Fibroblast of lung (primary cell): ENCODE data around the gene ST6GALNAC3. TPM values are rescaled to one million over a fixed set of nuclear protein-coding genes. Genes with fewer than 3 reads are reported as not detected.

Experiments
- DNase-seq, 2 donors: peaks; one replicate each; pipeline versions ENCODE4 v3.0.0 to v3.0.0-alpha.2; 2010; ENCODE audit warnings: low read depth in 2 of 2
- H2AFZ ChIP-seq: 2 replicates; pipeline ENCODE4 v1.5.1; 2012; ENCODE audit warnings: low read length, control low read depth, inconsistent platforms
- H3K27ac ChIP-seq: 2 replicates; pipeline ENCODE4 v1.5.1; 2011; ENCODE audit warnings: low read length, control low read depth; ENCODE audit not compliant: insufficient read depth
- H3K27me3 ChIP-seq: 2 replicates; pipeline ENCODE4 v1.5.1; 2011; ENCODE audit warnings: mild to moderate bottlenecking, low read length; ENCODE audit not compliant: control insufficient read depth, insufficient read depth
- H3K36me3 ChIP-seq: 2 replicates; pipeline ENCODE4 v1.5.1; 2011; ENCODE audit warnings: low read length; ENCODE audit not compliant: control insufficient read depth, insufficient read depth
- H3K4me1 ChIP-seq: 2 replicates; pipeline ENCODE4 v1.5.1; 2011; ENCODE audit warnings: low read length; ENCODE audit not compliant: control insufficient read depth, insufficient read depth; ENCODE audit errors: extremely low read depth
- H3K4me2 ChIP-seq: 2 replicates; pipeline ENCODE4 v1.5.1; 2011; ENCODE audit warnings: low read length, control low read depth; ENCODE audit not compliant: insufficient read depth; ENCODE audit errors: extremely low read depth
- H3K4me3 ChIP-seq, 4 experiments: fragments of 200-600 bp in 1 of 4; sonication (generic) in 1 of 4; replicated peaks in 1 of 4; 2 replicates each; pipeline ENCODE4 v1.5.1; 2011 to 2016; ENCODE audit warnings: low read length in 4 of 4, low read depth in 3 of 4, mild to moderate bottlenecking in 3 of 4, control low read depth in 2 of 4, inconsistent platforms in 1 of 4, mixed read lengths in 1 of 4; ENCODE audit not compliant: insufficient read depth in 1 of 4; ENCODE audit errors: control extremely low read depth in 1 of 4
- H3K79me2 ChIP-seq: 2 replicates; pipeline ENCODE4 v1.5.1; 2012; ENCODE audit warnings: mild to moderate bottlenecking, low read length, inconsistent platforms; ENCODE audit not compliant: control insufficient read depth, insufficient read depth
- H3K9ac ChIP-seq: 2 replicates; pipeline ENCODE4 v1.5.1; 2011; ENCODE audit warnings: mild to moderate bottlenecking, low read length, control low read depth; ENCODE audit not compliant: insufficient read depth
- H3K9me3 ChIP-seq: 2 replicates; pipeline ENCODE4 v1.5.1; 2012; ENCODE audit warnings: low read depth, low read length; ENCODE audit not compliant: control insufficient read depth, insufficient read depth
- H4K20me1 ChIP-seq: 2 replicates; pipeline ENCODE4 v1.5.1; 2011; ENCODE audit warnings: low read length; ENCODE audit not compliant: control insufficient read depth, insufficient read depth; ENCODE audit errors: extremely low read depth
- CTCF ChIP-seq, 2 donors: IDR thresholded peaks in 1 of 2; conservative IDR thresholded peaks in 1 of 2; 1 replicate in 1 of 2; 2 replicates in 1 of 2; pipeline ENCODE4 v1.5.1; 2011 to 2012; ENCODE audit warnings: low read length in 2 of 2, control low read depth in 1 of 2, inconsistent platforms in 1 of 2, low read depth in 1 of 2, mild to moderate bottlenecking in 1 of 2
- EZH2 ChIP-seq: IDR thresholded peaks from 2 replicates; pipeline ENCODE4 v1.5.1; 2012; ENCODE audit warnings: low read length, control low read depth, mild to moderate bottlenecking; ENCODE audit errors: missing control alignments
- polyA plus RNA-seq, 2 donors: library from polyadenylated mRNA; depleted of rRNA in 1 of 2; stranded (reverse) in 1 of 2; unstranded in 1 of 2; fragments of >200 nt; gene quantifications; 2 replicates each; pipeline ENCODE4 v1.2.1, GENCODE V29; 2011 to 2012; ENCODE audit warnings: missing spikeins in 1 of 2
- total RNA-seq: library from RNA; depleted of rRNA; stranded (reverse); fragments of >200 nt; gene quantifications from 2 replicates; pipeline ENCODE4 v1.2.1, GENCODE V29; 2014

Gene ST6GALNAC3
- total and polyA plus RNA-seq, 2 donors (not counting 1 experiment from before 2014, with no cell fraction given) = 0.34 to 0.66 TPM

- Histone ChIP-seq H3K4me2 (no peak overlapping the region), H3K79me2 (no peaks in the 10 kb centered on the region), H3K9ac (no peak overlapping the region), H3K9me3 (no peaks in the 10 kb centered on the region), H3K27me3 (no peaks in the 10 kb centered on the region), H2AFZ (no peak overlapping the region), H3K27ac (no peak overlapping the region), H3K4me1 (no peaks in the 10 kb centered on the region), H3K36me3 (no peaks in the 10 kb centered on the region), H3K4me3 (no peak overlapping the region), H4K20me1 (no peaks in the 10 kb centered on the region)
- no peak for DNase-seq
- no peak for TF ChIP-seq CTCF (conservative IDR thresholded peaks at IDR 0.05 in 1 of 2, IDR thresholded peaks at IDR 0.05 in 1 of 2; ENCODE audit: low read depth in 1 of 2, low read length in 2 of 2)
- TF ChIP-seq EZH2 = no peak
These were observed 206.8 kb downstream of the ST6GALNAC3 start for GRCh38 chr1:76281306-76281705.

- no peak overlapping the region for H3K4me3 ChIP-seq
- no peaks in the 10 kb centered on the region for H3K4me1 ChIP-seq
- H3K9me3 ChIP-seq = no peaks in the 10 kb centered on the region
- no peaks in the 10 kb centered on the region for H3K79me2 ChIP-seq
- no peaks in the 10 kb centered on the region for H4K20me1 ChIP-seq
- no peak for DNase-seq
- H2AFZ ChIP-seq = no peak overlapping the region
- H3K27ac ChIP-seq = no peak overlapping the region
- TF ChIP-seq CTCF (conservative IDR thresholded peaks at IDR 0.05 in 1 of 2, IDR thresholded peaks at IDR 0.05 in 1 of 2; ENCODE audit: low read depth in 1 of 2, low read length in 2 of 2) (no peak), EZH2 (no peak)
- no peak overlapping the region for H3K4me2 ChIP-seq
- no peaks in the 10 kb centered on the region for H3K27me3 ChIP-seq
- no peaks in the 10 kb centered on the region for H3K36me3 ChIP-seq
- no peak overlapping the region for H3K9ac ChIP-seq
These were observed 210.3 kb downstream of the ST6GALNAC3 start for GRCh38 chr1:76284842-76285241.

GRCh38 chr1:76285578-76286135 lies 211.1 kb downstream of the ST6GALNAC3 start:
- no peaks in the 10 kb centered on the region for H3K9me3 ChIP-seq
- H4K20me1 ChIP-seq = no peaks in the 10 kb centered on the region
- H3K9ac ChIP-seq = no peak overlapping the region
- no peaks in the 10 kb centered on the region for H3K4me1 ChIP-seq
- H3K4me2 ChIP-seq = no peak overlapping the region
- DNase-seq = no peak
- H2AFZ ChIP-seq = no peak overlapping the region
- H3K79me2 ChIP-seq = no peaks in the 10 kb centered on the region
- no peak overlapping the region for H3K27ac ChIP-seq
- no peak for TF ChIP-seq CTCF (conservative IDR thresholded peaks at IDR 0.05 in 1 of 2, IDR thresholded peaks at IDR 0.05 in 1 of 2; ENCODE audit: low read depth in 1 of 2, low read length in 2 of 2)
- TF ChIP-seq EZH2 = no peak
- H3K27me3 ChIP-seq = no peaks in the 10 kb centered on the region
- no peaks in the 10 kb centered on the region for H3K36me3 ChIP-seq
- H3K4me3 ChIP-seq = no peak overlapping the region
